Kidney (tissue), 14 donors: ENCODE data around the gene MCRIP2. TPM values are rescaled to one million over a fixed set of nuclear protein-coding genes. Genes with fewer than 3 reads are reported as not detected.

Experiments used
- DNase-seq, 5 donors: peaks; one replicate each; pipeline ENCODE4 v3.0.0-alpha.2; 2013 to 2020
- FAIRE-seq: peaks from 2 replicates; lab custom pipeline; 2012; peaks lifted over from hg19 to GRCh38; lab: Jason Lieb, UNC
- H3K27ac ChIP-seq, 2 donors: one replicate each; pipeline ENCODE4 v1.7.0; 2013; ENCODE audit warnings: low read depth in 2 of 2, low read length in 2 of 2, inconsistent platforms in 1 of 2
- H3K27me3 ChIP-seq: one replicate; pipeline ENCODE4 v1.7.1; 2013; ENCODE audit warnings: low read length, inconsistent platforms; ENCODE audit not compliant: control insufficient read depth, insufficient read depth
- H3K36me3 ChIP-seq, 3 donors: one replicate each; pipeline versions ENCODE4 v1.7.0 to v1.7.1; 2013; ENCODE audit warnings: low read length in 3 of 3, control low read depth in 1 of 3, inconsistent platforms in 1 of 3; ENCODE audit not compliant: insufficient read depth in 3 of 3, control insufficient read depth in 2 of 3
- H3K4me1 ChIP-seq, 3 donors: one replicate each; pipeline versions ENCODE4 v1.7.0 to v1.7.1; 2013; ENCODE audit warnings: low read length in 3 of 3, inconsistent platforms in 1 of 3, low read depth in 1 of 3; ENCODE audit not compliant: control insufficient read depth in 2 of 3, insufficient read depth in 2 of 3
- H3K4me3 ChIP-seq, 3 donors: one replicate each; pipeline versions ENCODE4 v1.7.0 to v1.8.1; 2013; ENCODE audit warnings: low read length in 3 of 3, control low read depth in 1 of 3, inconsistent platforms in 1 of 3
- H3K9ac ChIP-seq, 3 donors: one replicate each; pipeline versions ENCODE4 v1.7.0 to v1.7.1; 2013; ENCODE audit warnings: low read length in 3 of 3, control low read depth in 1 of 3, inconsistent platforms in 1 of 3
- H3K9me3 ChIP-seq, 3 donors: one replicate each; pipeline versions ENCODE4 v1.7.0 to v1.7.1; 2013; ENCODE audit warnings: low read length in 3 of 3, control low read depth in 1 of 3, inconsistent platforms in 1 of 3; ENCODE audit not compliant: control insufficient read depth in 2 of 3, insufficient read depth in 1 of 3
- intact Hi-C: fragments of 100-400 bp; cut with DNase I; formaldehyde crosslinking; loops from one replicate; pipeline ENCODE4 v1.11.1; 2022
- polyA plus RNA-seq: library from polyadenylated mRNA; stranded (reverse); fragments of 350-450 nt; fragmentation: Illumina TruSeq; extraction: RNeasy Lipid Tissue Mini Kit (QIAGEN cat#74804); gene quantifications from one replicate; pipeline ENCODE4 v1.2.3, GENCODE V29; 2014; ENCODE audit warnings: low read depth, low replicate concordance; ENCODE audit not compliant: insufficient read depth
- total RNA-seq: library from RNA; stranded (reverse); fragmentation: NEBNext Ultra II Directional; extraction: Animal tissue kit (Norgen Biotek cat#: 25700); gene quantifications from one replicate; pipeline ENCODE4 v1.2.1, GENCODE V29; 2021
- TF ChIP-seq, protein P1 (sequence below): IDR thresholded peaks from 3 replicates; pipeline ENCODE4 v1.5.1; 2012; ENCODE audit warnings: mild to moderate bottlenecking, moderate library complexity, borderline replicate concordance; ENCODE audit not compliant: insufficient read depth; ENCODE audit errors: extremely low read depth
- donor health status: control.
- donor health status: control.
- donor health status: control.
- donor health status: control.
- donor health status: control.
- donor health status: DM: yes; HTN: yes; CAD: no.
- donor health status: Normal renal cell carcinoma (clear cell type).

The MCRIP2 gene
- total and polyA plus RNA-seq, 2 donors from 2014 or later: 36.9 to 265 TPM

GRCh38 chr16:684961-685696 is 43.5 kb downstream of the MCRIP2 start:
- Histone ChIP-seq H3K27ac (no peak overlapping the region), H3K36me3 (peaks cover 5 to 22% (median 8%) of the 10 kb centered on the region in 3 donors), H3K4me1 (peaks cover 0 to 49% (median 12%) of the 10 kb centered on the region in 3 donors), H3K9me3 (no peaks in the 10 kb centered on the region), H3K9ac (no peak overlapping the region), H3K27me3 (no peaks in the 10 kb centered on the region), H3K4me3 (no peak overlapping the region)
- DNase-seq (no peak), FAIRE-seq (no peak)
- TF ChIP-seq, protein P1, sequence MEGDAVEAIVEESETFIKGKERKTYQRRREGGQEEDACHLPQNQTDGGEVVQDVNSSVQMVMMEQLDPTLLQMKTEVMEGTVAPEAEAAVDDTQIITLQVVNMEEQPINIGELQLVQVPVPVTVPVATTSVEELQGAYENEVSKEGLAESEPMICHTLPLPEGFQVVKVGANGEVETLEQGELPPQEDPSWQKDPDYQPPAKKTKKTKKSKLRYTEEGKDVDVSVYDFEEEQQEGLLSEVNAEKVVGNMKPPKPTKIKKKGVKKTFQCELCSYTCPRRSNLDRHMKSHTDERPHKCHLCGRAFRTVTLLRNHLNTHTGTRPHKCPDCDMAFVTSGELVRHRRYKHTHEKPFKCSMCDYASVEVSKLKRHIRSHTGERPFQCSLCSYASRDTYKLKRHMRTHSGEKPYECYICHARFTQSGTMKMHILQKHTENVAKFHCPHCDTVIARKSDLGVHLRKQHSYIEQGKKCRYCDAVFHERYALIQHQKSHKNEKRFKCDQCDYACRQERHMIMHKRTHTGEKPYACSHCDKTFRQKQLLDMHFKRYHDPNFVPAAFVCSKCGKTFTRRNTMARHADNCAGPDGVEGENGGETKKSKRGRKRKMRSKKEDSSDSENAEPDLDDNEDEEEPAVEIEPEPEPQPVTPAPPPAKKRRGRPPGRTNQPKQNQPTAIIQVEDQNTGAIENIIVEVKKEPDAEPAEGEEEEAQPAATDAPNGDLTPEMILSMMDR: no peak
- intact Hi-C loops: no loop called here

DNA sequence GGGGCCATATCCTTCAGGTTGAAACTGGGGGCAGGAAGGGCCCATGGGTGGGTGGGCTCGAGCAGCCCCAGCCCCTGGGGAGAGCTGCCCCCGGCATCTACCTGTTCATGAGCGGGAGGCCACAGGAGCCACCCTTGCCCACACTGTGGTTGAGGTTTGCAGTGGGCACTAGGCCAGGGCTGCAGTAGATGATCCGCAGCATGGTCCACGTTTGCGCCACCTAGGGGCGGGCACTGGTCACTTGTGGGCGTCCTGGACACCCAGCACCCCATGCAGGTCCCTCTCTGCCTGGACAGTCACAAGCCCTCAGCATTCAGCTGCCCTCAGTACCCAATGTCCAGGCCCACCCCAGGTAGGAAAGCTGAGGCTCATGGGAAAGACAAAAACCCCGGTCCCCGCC is 44.3 kb downstream of the MCRIP2 start:
- intact Hi-C loops: no loop called here
- DNase-seq (no peak), FAIRE-seq (no peak)
- no peak overlapping the region for H3K4me3 ChIP-seq
- H3K9ac ChIP-seq: no peak overlapping the region
- H3K27me3 ChIP-seq: no peaks in the 10 kb centered on the region
- H3K9me3 ChIP-seq: no peaks in the 10 kb centered on the region
- H3K4me1 ChIP-seq: peaks cover 0 to 46% (median 12%) of the 10 kb centered on the region in 3 donors
- H3K36me3 ChIP-seq: peaks cover 5 to 22% (median 8%) of the 10 kb centered on the region in 3 donors
- no peak overlapping the region for H3K27ac ChIP-seq
- TF ChIP-seq, protein P1: no peak

DNA sequence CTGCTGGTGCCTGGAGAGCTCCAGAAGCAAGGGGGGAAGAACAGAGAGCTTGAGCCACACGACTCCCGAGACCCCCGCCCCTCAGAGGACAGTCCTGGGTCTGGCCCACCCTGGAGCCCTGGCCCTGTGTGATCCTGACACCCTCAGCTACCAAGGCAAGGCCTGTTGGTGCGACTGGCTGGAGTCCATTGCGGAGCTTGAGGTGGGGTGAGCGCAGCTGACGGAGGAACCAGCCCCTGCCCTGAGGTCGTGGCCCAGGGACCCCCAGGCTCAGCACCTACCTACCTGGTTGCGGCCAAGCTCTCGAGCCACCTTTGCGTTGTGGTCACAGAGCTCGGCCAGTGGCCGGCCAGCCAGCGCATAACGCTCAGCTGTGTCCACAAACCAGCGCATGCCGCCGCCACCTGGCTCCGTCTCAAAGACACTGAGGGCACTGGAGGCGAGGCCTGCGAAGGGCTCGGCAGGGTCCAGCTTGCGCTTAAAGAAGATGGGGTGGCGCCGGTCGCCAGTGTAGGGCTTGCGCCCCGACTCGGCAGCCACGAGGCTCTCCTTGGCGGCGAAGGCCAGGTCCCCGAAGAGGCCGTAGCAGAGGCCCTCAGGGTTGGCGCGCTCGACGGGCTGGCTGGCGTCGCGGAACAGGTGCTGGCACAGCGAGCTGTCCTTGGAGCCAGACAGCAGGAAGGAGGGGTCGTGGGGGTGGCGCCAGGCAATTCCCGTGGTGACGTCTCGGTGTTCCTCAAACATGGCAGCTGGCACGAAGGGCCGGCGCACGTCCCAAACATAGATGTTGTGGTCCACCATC is 45.0 kb downstream of the MCRIP2 start:
- Histone ChIP-seq H3K4me1 (peaks cover 0 to 39% (median 5%) of the 10 kb centered on the region in 3 donors), H3K9ac (no peak overlapping the region), H3K4me3 (no peak overlapping the region), H3K36me3 (peaks cover 5 to 18% (median 8%) of the 10 kb centered on the region in 3 donors), H3K27ac (no peak overlapping the region), H3K27me3 (no peaks in the 10 kb centered on the region), H3K9me3 (no peaks in the 10 kb centered on the region)
- no peak for FAIRE-seq
- no peak for DNase-seq
- TF ChIP-seq, protein P1: no peak
- intact Hi-C loops: no loop called here
